ENCODE data around the gene MYH14.
"Not testable (repeated sequence)": the region's sequence is repeated elsewhere in the genome, so short reads cannot be mapped to it uniquely, and the experiment has no call there.

MYH14 gene

DNA sequence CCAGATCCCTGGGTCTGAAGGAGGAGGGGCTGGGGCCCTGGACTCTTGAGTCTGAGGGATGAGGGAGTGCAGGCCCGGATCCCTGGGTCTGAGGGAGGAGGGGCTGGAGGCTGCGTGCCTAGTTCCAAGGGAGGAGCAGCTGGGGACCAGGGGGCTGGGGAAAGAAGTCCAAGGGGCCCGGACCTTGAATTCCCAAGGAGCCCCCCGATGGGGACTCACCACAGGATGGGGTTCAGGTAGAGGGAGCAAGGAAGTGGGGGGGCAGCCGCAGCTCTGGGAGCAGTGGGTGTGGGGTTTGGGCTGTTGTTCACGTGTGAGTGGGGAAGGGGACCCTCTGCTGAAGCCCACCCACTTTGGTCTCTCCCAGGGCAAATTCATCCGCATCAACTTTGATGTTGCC is 23.1 kb downstream of the MYH14 start:
- TF ChIP-seq POLR2A (IDR thresholded peaks at IDR 0.05; ENCODE audit: extremely low read depth, insufficient read length) (no peak), MYC (IDR thresholded peaks at IDR 0.05; ENCODE audit: low read depth, low read length) (no peak), MAX (IDR thresholded peaks at IDR 0.05; ENCODE audit: low read depth, low read length) (no peak)
- TF ChIP-seq, protein P1, sequence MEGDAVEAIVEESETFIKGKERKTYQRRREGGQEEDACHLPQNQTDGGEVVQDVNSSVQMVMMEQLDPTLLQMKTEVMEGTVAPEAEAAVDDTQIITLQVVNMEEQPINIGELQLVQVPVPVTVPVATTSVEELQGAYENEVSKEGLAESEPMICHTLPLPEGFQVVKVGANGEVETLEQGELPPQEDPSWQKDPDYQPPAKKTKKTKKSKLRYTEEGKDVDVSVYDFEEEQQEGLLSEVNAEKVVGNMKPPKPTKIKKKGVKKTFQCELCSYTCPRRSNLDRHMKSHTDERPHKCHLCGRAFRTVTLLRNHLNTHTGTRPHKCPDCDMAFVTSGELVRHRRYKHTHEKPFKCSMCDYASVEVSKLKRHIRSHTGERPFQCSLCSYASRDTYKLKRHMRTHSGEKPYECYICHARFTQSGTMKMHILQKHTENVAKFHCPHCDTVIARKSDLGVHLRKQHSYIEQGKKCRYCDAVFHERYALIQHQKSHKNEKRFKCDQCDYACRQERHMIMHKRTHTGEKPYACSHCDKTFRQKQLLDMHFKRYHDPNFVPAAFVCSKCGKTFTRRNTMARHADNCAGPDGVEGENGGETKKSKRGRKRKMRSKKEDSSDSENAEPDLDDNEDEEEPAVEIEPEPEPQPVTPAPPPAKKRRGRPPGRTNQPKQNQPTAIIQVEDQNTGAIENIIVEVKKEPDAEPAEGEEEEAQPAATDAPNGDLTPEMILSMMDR (IDR thresholded peaks at IDR 0.05; ENCODE audit: low read depth, low read length): no peak
- DNase-seq (ENCODE audit: low read depth): no peak
- no peak overlapping the region for H3K4me3 ChIP-seq (ENCODE audit: low read depth, low read length)

- H3K4me3 ChIP-seq (ENCODE audit: low read depth, low read length); DNase-seq (ENCODE audit: low read depth): not testable (repeated sequence)
Measured at GRCh38 chr19:50228153-50228552, 24.7 kb downstream of the MYH14 start.

DNA sequence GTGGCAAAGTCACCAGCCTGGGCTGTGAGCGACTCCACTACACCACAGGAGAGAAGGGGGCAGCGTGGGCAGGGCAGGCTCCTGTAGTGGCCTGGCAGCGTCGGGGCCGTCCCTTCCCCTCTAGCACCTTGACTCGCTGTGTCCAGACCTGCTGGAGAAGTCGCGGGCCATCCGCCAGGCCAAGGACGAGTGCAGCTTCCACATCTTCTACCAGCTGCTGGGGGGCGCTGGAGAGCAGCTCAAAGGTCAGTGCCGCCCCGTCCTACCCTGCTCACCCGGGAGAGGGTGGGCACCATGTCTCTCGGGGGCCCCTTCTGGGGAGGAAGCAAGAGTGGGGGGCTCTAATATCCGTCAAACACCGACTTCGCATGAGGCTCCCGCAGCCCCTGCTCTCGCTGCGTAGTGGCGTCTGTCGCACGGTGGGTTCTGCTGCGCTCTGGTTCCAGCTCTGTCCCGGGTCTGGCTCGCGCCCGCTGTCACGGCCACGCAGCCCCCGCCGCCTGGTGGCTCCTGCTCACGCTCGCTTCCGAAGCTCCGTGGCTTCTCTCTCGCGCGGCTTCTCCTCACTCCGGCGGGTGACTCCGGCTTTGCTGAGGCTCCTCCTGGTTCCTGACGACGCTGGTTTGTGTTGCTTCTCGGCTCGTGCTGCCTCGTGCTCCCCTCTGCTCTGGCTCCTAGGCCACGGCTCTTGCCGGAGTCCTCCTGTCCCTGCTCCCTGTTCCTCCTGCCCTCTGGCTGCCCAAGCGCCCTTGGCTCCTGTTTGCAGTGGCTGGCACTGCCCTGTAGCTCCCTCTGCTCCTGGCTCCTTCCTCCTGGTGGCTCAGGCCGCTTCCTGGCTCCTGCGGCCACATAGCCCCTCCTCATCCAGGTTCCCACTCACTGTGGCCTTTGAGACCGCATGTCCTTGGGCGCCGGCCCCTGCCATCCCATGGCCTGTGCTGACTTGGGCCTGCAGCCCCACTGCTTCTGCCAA is 27.2 kb downstream of the MYH14 start:
- peak; percentile 22 for DNase-seq (ENCODE audit: low read depth)
- TF ChIP-seq MAX (IDR thresholded peaks at IDR 0.05; ENCODE audit: low read depth, low read length) (no peak), POLR2A (IDR thresholded peaks at IDR 0.05; ENCODE audit: extremely low read depth, insufficient read length) (no peak), MYC (IDR thresholded peaks at IDR 0.05; ENCODE audit: low read depth, low read length) (no peak)
- TF ChIP-seq, protein P1 (IDR thresholded peaks at IDR 0.05; ENCODE audit: low read depth, low read length): peak; percentile 31
- no peak overlapping the region for H3K4me3 ChIP-seq (ENCODE audit: low read depth, low read length)

GRCh38 chr19:50231417-50231816 is 28.0 kb downstream of the MYH14 start:
- not testable (repeated sequence) for H3K4me3 ChIP-seq (ENCODE audit: low read depth, low read length); DNase-seq (ENCODE audit: low read depth)

- TF ChIP-seq MAX (IDR thresholded peaks at IDR 0.05; ENCODE audit: low read depth, low read length) (no peak), POLR2A (IDR thresholded peaks at IDR 0.05; ENCODE audit: extremely low read depth, insufficient read length) (no peak), MYC (IDR thresholded peaks at IDR 0.05; ENCODE audit: low read depth, low read length) (no peak)
Measured at GRCh38 chr19:50231821-50232220, 28.4 kb downstream of the MYH14 start.

DNA sequence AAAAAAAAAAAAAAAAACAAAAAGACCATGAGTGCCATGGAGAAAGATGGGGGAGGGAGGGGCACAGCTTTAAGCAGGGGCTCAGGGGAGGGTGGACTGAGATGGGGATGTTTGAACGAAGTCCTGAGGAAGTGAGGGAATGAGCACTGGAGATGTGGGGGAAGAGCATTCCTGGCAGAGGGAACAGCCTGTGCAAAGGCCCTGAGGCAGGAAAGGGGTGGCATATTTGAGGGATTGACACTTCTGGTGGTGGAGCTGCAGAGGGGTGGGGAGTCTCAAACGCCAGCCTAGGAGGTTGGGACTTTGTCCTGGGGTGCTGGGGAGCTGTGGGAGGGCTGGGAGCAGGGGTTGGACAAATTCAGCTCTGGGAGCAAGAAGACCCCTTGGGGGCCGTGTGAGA is 29.2 kb downstream of the MYH14 start:
- DNase-seq (ENCODE audit: low read depth): no peak
- no peak overlapping the region for H3K4me3 ChIP-seq (ENCODE audit: low read depth, low read length)
- TF ChIP-seq MAX (IDR thresholded peaks at IDR 0.05; ENCODE audit: low read depth, low read length) (no peak), MYC (IDR thresholded peaks at IDR 0.05; ENCODE audit: low read depth, low read length) (no peak), POLR2A (IDR thresholded peaks at IDR 0.05; ENCODE audit: extremely low read depth, insufficient read length) (no peak)
- TF ChIP-seq, protein P1 (IDR thresholded peaks at IDR 0.05; ENCODE audit: low read depth, low read length): no peak

More at GRCh38 chr19:50231821-50232220, 28.4 kb downstream of the MYH14 start:
- no peak overlapping the region for H3K4me3 ChIP-seq (ENCODE audit: low read depth, low read length)
- no peak for DNase-seq (ENCODE audit: low read depth)

DNA sequence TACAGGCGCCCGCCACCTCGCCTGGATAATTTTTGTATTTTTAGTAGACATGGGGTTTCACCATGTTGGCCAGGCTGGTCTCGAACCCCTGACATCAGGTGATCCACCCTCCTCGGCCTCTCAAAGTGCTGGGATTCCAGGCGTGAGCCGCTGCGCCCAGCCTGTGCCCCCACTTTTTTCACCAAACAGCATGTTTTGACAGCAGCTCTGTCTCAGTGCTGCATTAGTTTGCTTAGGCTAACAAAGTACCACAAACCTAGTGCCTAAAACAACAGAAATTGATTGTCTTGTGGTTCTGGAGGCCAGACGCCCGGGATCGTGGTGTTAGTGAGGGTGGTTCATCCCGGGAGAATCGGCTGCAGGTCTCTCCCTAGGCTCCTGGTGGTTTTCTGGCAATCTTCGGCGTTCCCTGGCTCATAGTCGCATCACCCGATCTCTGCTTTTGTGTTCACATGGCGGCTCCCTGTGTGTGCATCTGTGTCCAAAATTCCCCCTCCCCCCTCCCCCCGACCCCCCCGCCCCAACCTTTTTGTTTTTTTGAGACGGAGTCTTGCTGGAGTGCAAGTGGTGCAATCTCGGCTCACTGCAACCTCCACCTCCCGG is 30.0 kb downstream of the MYH14 start:
- no peak for DNase-seq (ENCODE audit: low read depth)
- H3K4me3 ChIP-seq (ENCODE audit: low read depth, low read length): no peak overlapping the region
- no peak for TF ChIP-seq POLR2A (IDR thresholded peaks at IDR 0.05; ENCODE audit: extremely low read depth, insufficient read length)
- no peak for TF ChIP-seq MYC (IDR thresholded peaks at IDR 0.05; ENCODE audit: low read depth, low read length)
- no peak for TF ChIP-seq MAX (IDR thresholded peaks at IDR 0.05; ENCODE audit: low read depth, low read length)
- TF ChIP-seq, protein P1 (IDR thresholded peaks at IDR 0.05; ENCODE audit: low read depth, low read length): no peak
